ENCODE data around the gene NGEF.

Gene NGEF

GRCh38 chr2:233011702-233012131, 1.3 kb downstream of the NGEF start:
- TF ChIP-seq CTCF (IDR thresholded peaks at IDR 0.05; ENCODE audit: insufficient read depth, missing control alignments): no peak
- DNase-seq (ENCODE audit: insufficient read length, low spot score) (no peak), FAIRE-seq (no peak)

GRCh38 chr2:233011268-233011650, 1.8 kb downstream of the NGEF start:
- no peak for DNase-seq (ENCODE audit: insufficient read length, low spot score)
- no peak for FAIRE-seq
- TF ChIP-seq CTCF (IDR thresholded peaks at IDR 0.05; ENCODE audit: insufficient read depth, missing control alignments): no peak

GRCh38 chr2:233010569-233011267, 2.3 kb downstream of the NGEF start:
- no peak for TF ChIP-seq CTCF (IDR thresholded peaks at IDR 0.05; ENCODE audit: insufficient read depth, missing control alignments)
- FAIRE-seq (no peak), DNase-seq (ENCODE audit: insufficient read length, low spot score) (no peak)

GRCh38 chr2:233009661-233010060, 3.4 kb downstream of the NGEF start:
- FAIRE-seq: no peak
- TF ChIP-seq CTCF (IDR thresholded peaks at IDR 0.05; ENCODE audit: insufficient read depth, missing control alignments): no peak

GRCh38 chr2:233007739-233008138, 5.3 kb downstream of the NGEF start:
- DNase-seq (ENCODE audit: insufficient read length, low spot score): no peak
- no peak for FAIRE-seq
- no peak for TF ChIP-seq CTCF (IDR thresholded peaks at IDR 0.05; ENCODE audit: insufficient read depth, missing control alignments)

More at GRCh38 chr2:233009661-233010060, 3.4 kb downstream of the NGEF start:
- DNase-seq (ENCODE audit: insufficient read length, low spot score): no peak

- no peak for TF ChIP-seq CTCF (IDR thresholded peaks at IDR 0.05; ENCODE audit: insufficient read depth, missing control alignments)
- DNase-seq (ENCODE audit: insufficient read length, low spot score) (no peak), FAIRE-seq (no peak)
These were observed 5.8 kb downstream of the NGEF start for GRCh38 chr2:233007270-233007669.

GRCh38 chr2:233006648-233007047, 6.4 kb downstream of the NGEF start:
- DNase-seq (ENCODE audit: insufficient read length, low spot score): no peak
- no peak for FAIRE-seq
- TF ChIP-seq CTCF (IDR thresholded peaks at IDR 0.05; ENCODE audit: insufficient read depth, missing control alignments): no peak

Data from D721Med (cell line).